ENCODE measurements around the gene LAMTOR2.

The LAMTOR2 gene

GRCh38 chr1:156099282-156099681 lies 44.7 kb downstream of the LAMTOR2 start:
- DNase-seq (ENCODE audit: low spot score) = no peak

DNA sequence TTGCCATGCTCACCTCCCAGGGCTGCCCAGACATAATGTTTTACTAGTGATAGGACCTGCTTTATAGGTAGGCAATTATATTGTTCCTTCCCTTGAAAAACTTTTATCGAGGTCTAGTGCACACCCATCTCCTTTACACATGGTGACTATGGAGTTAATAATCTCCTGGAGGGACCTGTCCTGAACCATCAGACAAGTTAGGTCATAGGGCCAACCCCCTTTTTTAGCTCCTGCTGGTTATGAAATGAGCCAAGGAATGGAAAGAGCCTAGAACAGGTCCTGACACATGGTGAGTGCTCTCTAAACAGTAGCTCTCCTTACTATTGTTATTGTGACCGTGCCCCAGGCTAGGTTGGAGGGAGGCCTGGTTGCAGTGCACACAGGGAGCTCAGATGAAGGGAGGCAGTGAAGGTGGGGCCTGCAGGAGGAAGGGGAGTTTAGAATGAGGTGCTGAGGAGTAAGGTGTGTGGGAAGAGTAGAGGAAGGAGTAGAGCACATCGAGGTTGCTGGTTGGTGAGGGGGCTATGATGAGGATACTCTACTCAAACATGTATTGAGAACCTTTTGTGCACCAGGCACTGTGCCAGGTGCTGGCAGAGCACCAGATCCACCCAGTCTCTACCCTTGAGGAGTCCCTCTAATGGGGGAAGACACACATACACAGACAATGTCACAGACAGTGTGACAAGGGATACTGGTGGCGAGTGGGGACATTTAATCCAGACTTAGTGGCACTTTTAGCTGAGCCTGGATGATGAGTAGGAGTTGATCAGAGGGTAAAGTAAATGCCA lies 45.8 kb downstream of the LAMTOR2 start:
- DNase-seq (ENCODE audit: low spot score) = no peak

DNA sequence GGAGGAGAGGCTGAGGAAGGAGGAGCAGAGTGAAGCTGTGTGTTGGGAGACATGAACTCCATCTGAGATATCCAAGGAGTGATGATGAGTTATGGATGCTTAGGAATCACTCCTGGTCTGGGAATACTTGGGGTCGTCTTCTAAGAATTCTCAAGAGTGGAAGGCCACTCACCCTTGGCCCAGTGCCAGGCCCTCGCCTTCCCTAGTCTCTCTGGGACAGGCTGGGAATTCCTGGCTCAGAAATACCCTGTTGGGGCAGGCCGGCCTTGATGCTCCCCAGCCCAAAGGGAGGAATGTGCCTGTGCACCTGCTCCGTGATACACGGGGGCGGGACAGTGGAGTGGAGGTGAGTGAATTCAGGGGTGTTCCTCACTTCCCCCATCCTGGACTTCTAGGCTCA lies 47.3 kb downstream of the LAMTOR2 start:
- DNase-seq (ENCODE audit: low spot score) = no peak

DNA sequence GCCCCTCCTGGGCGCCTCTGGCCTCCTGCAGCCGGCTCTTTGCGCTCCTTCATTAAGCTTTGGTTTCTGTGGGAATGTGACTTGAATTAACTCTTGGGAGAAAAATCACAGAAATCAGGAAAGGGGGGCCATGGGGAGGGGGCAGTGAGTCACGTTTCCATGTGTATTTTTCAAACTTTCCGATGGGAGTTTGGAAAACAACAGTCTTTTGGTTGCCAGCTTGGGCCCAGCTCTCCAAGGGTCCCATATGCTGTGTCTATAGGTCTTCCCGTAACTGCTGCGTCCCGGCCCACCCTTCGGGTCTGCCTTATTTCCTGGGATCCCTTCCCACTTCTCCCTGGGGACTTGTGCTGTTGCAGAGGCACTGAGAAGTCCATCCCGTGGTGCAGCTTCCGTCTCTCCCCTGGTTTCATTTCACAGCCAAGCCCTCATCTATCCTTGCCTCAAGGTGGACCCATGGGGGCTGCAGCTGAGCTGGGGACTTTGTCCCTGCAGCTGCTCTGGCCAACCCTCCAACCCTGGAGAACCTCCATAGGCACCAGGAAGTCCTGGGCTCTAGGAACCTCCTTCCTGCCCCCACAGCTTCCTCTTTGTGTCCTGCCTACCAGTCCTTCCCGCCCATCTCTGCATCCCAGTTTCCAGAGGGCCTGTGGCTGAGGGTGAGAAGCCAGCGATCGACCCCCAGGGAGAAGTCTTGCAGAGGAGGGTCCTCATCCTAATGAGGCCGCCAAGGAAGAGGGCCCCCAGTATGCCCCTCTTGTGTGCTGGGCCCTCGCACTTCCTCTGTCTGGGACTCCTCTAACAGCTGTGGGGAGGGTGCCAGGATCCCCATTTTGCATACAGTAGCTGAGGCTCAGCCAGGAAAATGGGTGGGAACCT lies 48.3 kb downstream of the LAMTOR2 start:
- DNase-seq (ENCODE audit: low spot score) = no peak

DNA sequence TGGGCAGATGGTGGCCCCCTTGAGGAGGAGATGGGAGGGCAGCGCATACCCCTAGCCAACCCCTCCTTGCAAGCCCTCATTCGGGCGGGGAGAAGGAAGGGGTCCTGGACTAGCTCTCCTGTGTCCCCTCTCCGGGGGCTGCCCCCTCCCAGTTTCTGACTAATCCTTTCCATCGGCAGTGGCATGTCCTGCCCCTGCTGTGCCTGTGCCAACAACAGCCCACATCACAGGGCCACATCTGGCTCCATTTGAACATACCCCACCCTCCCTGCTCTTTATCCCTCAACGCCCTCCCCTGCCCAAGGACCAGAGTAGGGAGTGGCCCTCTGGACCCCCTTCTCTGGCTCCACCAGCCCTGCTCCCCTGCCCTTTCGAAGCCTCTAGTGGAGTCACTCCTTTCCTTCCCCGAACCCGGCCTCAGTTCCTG lies 49.0 kb downstream of the LAMTOR2 start:
- DNase-seq (ENCODE audit: low spot score) = no peak

GRCh38 chr1:156104065-156104810 lies 49.7 kb downstream of the LAMTOR2 start:
- DNase-seq (ENCODE audit: low spot score) = no peak

DNA sequence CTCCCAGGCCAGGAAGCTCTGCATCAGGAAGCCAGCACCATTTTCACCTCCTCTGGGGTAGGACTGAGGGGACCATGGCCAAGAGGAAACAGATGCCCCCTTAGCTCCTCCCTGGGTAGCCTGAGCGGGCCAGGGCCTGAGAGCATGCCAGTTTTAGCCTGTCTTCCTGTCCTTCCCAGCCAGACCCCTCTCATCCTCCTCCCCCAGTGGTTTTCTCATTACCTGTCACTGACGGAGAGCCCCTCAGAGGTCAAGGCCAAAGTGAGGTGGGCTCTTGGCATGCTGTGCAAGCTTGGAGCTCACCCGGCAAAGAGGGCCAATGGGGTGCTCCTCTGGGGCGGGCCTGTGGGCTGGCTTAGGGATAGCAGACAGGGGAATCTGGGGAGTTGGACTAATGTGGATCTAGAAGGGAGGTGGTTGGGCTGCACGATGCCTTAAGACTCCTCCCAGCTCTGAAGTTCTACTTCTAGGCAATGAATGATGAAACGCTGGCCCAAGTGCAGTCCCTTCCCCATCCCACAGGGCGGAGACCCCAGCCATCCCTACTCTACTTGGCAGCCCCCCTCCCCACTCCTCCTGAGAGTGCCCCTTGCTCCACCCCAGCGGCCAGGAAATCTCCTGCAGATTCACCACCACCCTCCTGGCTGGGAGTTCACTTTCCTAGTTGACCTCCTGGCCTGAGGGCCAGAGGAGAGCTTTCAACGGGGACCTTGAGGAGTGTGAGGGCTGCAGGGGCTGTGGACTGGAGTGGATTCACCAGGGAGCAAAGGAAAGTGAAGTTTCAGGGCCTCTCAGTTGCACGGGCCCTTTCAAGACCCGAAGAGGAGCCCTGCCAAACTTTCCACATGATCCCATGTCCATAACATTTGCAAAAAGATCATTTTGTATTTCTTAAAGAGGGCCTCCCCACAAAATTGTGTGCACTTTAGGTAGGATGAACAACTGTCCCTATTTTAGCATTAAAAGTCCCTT lies 50.6 kb downstream of the LAMTOR2 start:
- DNase-seq (ENCODE audit: low spot score) = no peak

- DNase-seq (ENCODE audit: low spot score) = no peak
Observed at GRCh38 chr1:156106624-156107488, 52.3 kb downstream of the LAMTOR2 start.

DNA sequence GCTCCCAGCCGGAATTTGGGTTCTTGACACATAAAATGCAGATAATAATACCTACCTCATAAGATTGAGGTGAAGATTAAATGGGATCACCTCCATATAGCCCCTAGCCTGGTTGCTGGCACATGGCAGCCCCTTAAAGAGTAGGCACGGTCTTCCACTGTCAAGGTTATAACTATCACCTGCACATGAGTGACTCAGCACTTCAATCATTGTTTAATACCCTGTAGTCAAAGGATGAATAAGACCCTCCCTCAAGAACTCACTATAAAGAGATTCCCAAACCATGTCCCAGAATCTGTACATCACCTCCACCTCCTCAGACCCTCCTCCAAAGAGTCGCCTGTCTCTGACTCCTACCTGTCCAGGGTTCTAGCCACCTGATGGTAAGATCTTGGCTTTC lies 53.5 kb downstream of the LAMTOR2 start:
- no peak for DNase-seq (ENCODE audit: low spot score)

All from RKO (cell line).